OCI-M1 (cell line): ENCODE data around the gene HPN.
A peak's percentile ranks its signal among the peaks of the same experiment; 100 is the strongest.
"Not testable (repeated sequence)": the region's sequence is repeated elsewhere in the genome, so short reads cannot be mapped to it uniquely, and the experiment has no call there.

ENCODE experiments used
- DNase-seq: peaks from one replicate; lab custom pipeline; 2025; lab: John Stamatoyannopoulos, UW

The HPN gene

GRCh38 chr19:35042954-35043604, 1.6 kb downstream of the HPN start:
- no peak for DNase-seq

- DNase-seq = no peak
Observed at GRCh38 chr19:35043906-35044305, 2.4 kb downstream of the HPN start.

- DNase-seq = peak; percentile 81
Observed at GRCh38 chr19:35044317-35045117, 3.0 kb downstream of the HPN start.

- peak; percentile 62 for DNase-seq
Observed at GRCh38 chr19:35045667-35046300, 4.3 kb downstream of the HPN start.

GRCh38 chr19:35046461-35046860, 4.9 kb downstream of the HPN start:
- DNase-seq = no peak

- DNase-seq = no peak
Observed at GRCh38 chr19:35048911-35049411, 7.4 kb downstream of the HPN start.

GRCh38 chr19:35049456-35049855, 7.9 kb downstream of the HPN start:
- DNase-seq = no peak

GRCh38 chr19:35050662-35051061, 9.1 kb downstream of the HPN start:
- DNase-seq = not testable (repeated sequence)

GRCh38 chr19:35051268-35051667, 9.7 kb downstream of the HPN start:
- DNase-seq = not testable (repeated sequence)

- DNase-seq = no peak
Observed at GRCh38 chr19:35051796-35052195, 10.3 kb downstream of the HPN start.

- DNase-seq = no peak
Observed at GRCh38 chr19:35052599-35053190, 11.2 kb downstream of the HPN start.

- no peak for DNase-seq
Observed at GRCh38 chr19:35053667-35054293, 12.3 kb downstream of the HPN start.

- no peak for DNase-seq
Observed at GRCh38 chr19:35054626-35055025, 13.1 kb downstream of the HPN start.

GRCh38 chr19:35055715-35056179, 14.2 kb downstream of the HPN start:
- no peak for DNase-seq

- DNase-seq = no peak
Observed at GRCh38 chr19:35056513-35057063, 15.1 kb downstream of the HPN start.

- DNase-seq = no peak
Observed at GRCh38 chr19:35058370-35058769, 16.8 kb downstream of the HPN start.

- DNase-seq = no peak
Observed at GRCh38 chr19:35059006-35059798, 17.7 kb downstream of the HPN start.

GRCh38 chr19:35059799-35060091, 18.2 kb downstream of the HPN start:
- no peak for DNase-seq

GRCh38 chr19:35060160-35060855, 18.8 kb downstream of the HPN start:
- DNase-seq = no peak
